AG04449 (cell line): Measurements from ENCODE around the gene YLPM1.

Experiments
- CTCF ChIA-PET: fragments of 350-600 bp; formaldehyde crosslinking; extraction: SDS; loops from one replicate; lab custom pipeline; 2021; ENCODE audit warnings: antibody characterized with exemption; lab: Yijun Ruan, JAX
- POLR2A ChIA-PET: fragments of 400-600, 350-600 bp; formaldehyde crosslinking; extraction: SDS; loops from one replicate; lab custom pipeline; 2020; ENCODE audit warnings: antibody characterized with exemption, inconsistent platforms; lab: Yijun Ruan, JAX
- DNase-seq: peaks from one replicate; pipeline ENCODE4 v3.0.0-alpha.2; 2010; ENCODE audit warnings: low read depth, low spot score
- H3K4me3 ChIP-seq: 2 replicates; pipeline ENCODE4 v1.5.1; 2011; ENCODE audit warnings: low read depth, mild to moderate bottlenecking, control low read depth, low read length
- CTCF ChIP-seq: IDR thresholded peaks from one replicate; pipeline ENCODE4 v1.5.1; 2011; ENCODE audit warnings: mild to moderate bottlenecking, moderate library complexity, low read length, control low read depth, inconsistent platforms; ENCODE audit not compliant: insufficient read depth; ENCODE audit errors: missing control alignments

The YLPM1 gene

GRCh38 chr14:74834692-74835392, 71.7 kb downstream of the YLPM1 start:
- POLR2A ChIA-PET = no interaction called here

GRCh38 chr14:74835645-74836250, 72.6 kb downstream of the YLPM1 start:
- ChIA-PET CTCF (interaction anchor here (0.7 to 3.5 kb wide), 7 partner anchors 10 to 72 kb away, joined by 3 to 22 read pairs (median 3); partner anchors contain the start of gene YLPM1), POLR2A (no interaction called here)
- no peak overlapping the region for H3K4me3 ChIP-seq
- no peak for TF ChIP-seq CTCF
- no peak for DNase-seq

More at GRCh38 chr14:74834692-74835392, 71.7 kb downstream of the YLPM1 start:
- H3K4me3 ChIP-seq = no peak overlapping the region
- no peak for DNase-seq
- CTCF ChIA-PET = interaction anchor here (0.7 to 3.5 kb wide), 7 partner anchors 9 to 225 kb away, joined by 3 to 22 read pairs (median 3); no protein-coding TSS in a partner anchor
- no peak for TF ChIP-seq CTCF

GRCh38 chr14:74836251-74836960, 73.3 kb downstream of the YLPM1 start:
- no peak overlapping the region for H3K4me3 ChIP-seq
- ChIA-PET POLR2A (no interaction called here), CTCF (interaction anchor here (1.0 to 3.5 kb wide), 6 partner anchors 10 to 73 kb away, joined by 3 to 22 read pairs (median 4); partner anchors contain the start of gene YLPM1)
- DNase-seq = no peak
- TF ChIP-seq CTCF = no peak

- ChIA-PET POLR2A (no interaction called here), CTCF (interaction anchor here (3.4 to 3.5 kb wide), 2 partner anchors 8 to 23 kb away, joined by 18 to 22 read pairs; no protein-coding TSS in a partner anchor)
- H3K4me3 ChIP-seq = no peak overlapping the region
- TF ChIP-seq CTCF = no peak
- no peak for DNase-seq
Measured at GRCh38 chr14:74838166-74838565, 75.0 kb downstream of the YLPM1 start.

GRCh38 chr14:74840603-74841030, 77.5 kb downstream of the YLPM1 start:
- no peak for DNase-seq
- TF ChIP-seq CTCF = no peak
- POLR2A ChIA-PET = no interaction called here
- CTCF ChIA-PET = interaction anchor here (1.3 kb wide), 1 partner anchor 20 kb away, joined by 5 read pairs; no protein-coding TSS in a partner anchor
- no peak overlapping the region for H3K4me3 ChIP-seq
